Prostate gland (tissue), 2 donors: ENCODE measurements around the gene TUBGCP3. TPM values are rescaled to one million over a fixed set of nuclear protein-coding genes. Genes with fewer than 3 reads are reported as not detected.

Experiments used
- DNase-seq: peaks from one replicate; pipeline ENCODE4 v3.0.0-alpha.2; 2019; ENCODE audit warnings: low spot score
- H3K27ac ChIP-seq, 2 donors: fragments of 200-600 bp; sonication (generic); 2 replicates each; pipeline ENCODE4 v1.5.1; 2017 to 2019
- H3K27me3 ChIP-seq: fragments of 200-600 bp; sonication (generic); replicated peaks from 2 replicates; pipeline ENCODE4 v1.5.1; 2019; ENCODE audit not compliant: insufficient read depth
- H3K36me3 ChIP-seq, 2 donors: fragments of 200-600 bp; sonication (generic); 1 replicate in 1 of 2; 2 replicates in 1 of 2; pipeline versions ENCODE4 v1.5.1 to v1.8.1; 2017 to 2019
- H3K4me1 ChIP-seq: fragments of 200-600 bp; sonication (generic); replicated peaks from 2 replicates; pipeline ENCODE4 v1.5.1; 2019
- H3K4me3 ChIP-seq, 2 donors: fragments of 200-600 bp; sonication (generic); 2 replicates each; pipeline ENCODE4 v1.5.1; 2017 to 2019
- H3K9me3 ChIP-seq: fragments of 200-600 bp; sonication (generic); 2 replicates; pipeline ENCODE4 v1.5.1; 2017
- CTCF ChIP-seq, 4 experiments: fragments of 200-600 bp in 2 of 4; fragments of 450-650 bp in 2 of 4; sonication (generic) in 2 of 4; IDR thresholded peaks; 1 replicate in 3 of 4; 2 replicates in 1 of 4; pipeline ENCODE4 v1.5.1; 2016 to 2019; ENCODE audit warnings: antibody characterized with exemption in 4 of 4, mild to moderate bottlenecking in 2 of 4, moderate library complexity in 2 of 4
- POLR2A ChIP-seq: fragments of 450-650 bp; IDR thresholded peaks from one replicate; pipeline ENCODE4 v1.6.1; 2016; ENCODE audit warnings: antibody characterized with exemption, mild to moderate bottlenecking
- POLR2AphosphoS5 ChIP-seq: sonication (generic); formaldehyde crosslinking; IDR thresholded peaks from one replicate; pipeline ENCODE4 v1.6.1; 2017; ENCODE audit warnings: antibody characterized with exemption
- WGBS: methylation state at CpG from one replicate; pipeline ENCODE4 v1.1.5; 2018; 5-methylcytosine and 5-hydroxymethylcytosine counted together
- intact Hi-C: fragments of 100-400 bp; cut with DNase I; formaldehyde crosslinking; loops from one replicate; pipeline ENCODE4 v1.14.2; 2022
- total RNA-seq, 2 donors: library from RNA; depleted of rRNA; stranded (reverse); fragments of >200 nt; gene quantifications; one replicate each; pipeline ENCODE4 v1.1.0, GENCODE V29; 2016

TUBGCP3 gene
- total RNA-seq, 2 donors from 2014 or later = 19.7 to 37.5 TPM

GRCh38 chr13:112582263-112582662 is 5.7 kb downstream of the TUBGCP3 start:
- no peaks in the 10 kb centered on the region for H3K9me3 ChIP-seq
- TF ChIP-seq POLR2A (no peak), POLR2AphosphoS5 (no peak), CTCF (IDR thresholded peaks at IDR 0.05) (no peak)
- DNase-seq = no peak
- no peak overlapping the region for H3K4me3 ChIP-seq
- intact Hi-C loops = no loop called here
- WGBS = 88% methylated on average over 9 of the region's 9 CpGs
- no peaks in the 10 kb centered on the region for H3K27me3 ChIP-seq
- no peaks in the 10 kb centered on the region for H3K36me3 ChIP-seq
- H3K4me1 ChIP-seq = peaks cover 6% of the 10 kb centered on the region
- no peak overlapping the region for H3K27ac ChIP-seq

GRCh38 chr13:112580912-112581311 is 7.0 kb downstream of the TUBGCP3 start:
- WGBS = 76% methylated on average over 3 of the region's 3 CpGs
- H3K36me3 ChIP-seq = no peaks in the 10 kb centered on the region

GRCh38 chr13:112580211-112580610 is 7.7 kb downstream of the TUBGCP3 start:
- no peaks in the 10 kb centered on the region for H3K4me1 ChIP-seq
- no peaks in the 10 kb centered on the region for H3K36me3 ChIP-seq
- H3K4me3 ChIP-seq = no peak overlapping the region
- no peak for TF ChIP-seq POLR2AphosphoS5
- no peak for TF ChIP-seq CTCF (IDR thresholded peaks at IDR 0.05)
- TF ChIP-seq POLR2A = no peak
- 98% methylated on average over 2 of the region's 2 CpGs for WGBS
- H3K9me3 ChIP-seq = no peaks in the 10 kb centered on the region
- H3K27ac ChIP-seq = no peak overlapping the region
- no peak for DNase-seq
- H3K27me3 ChIP-seq = no peaks in the 10 kb centered on the region
- intact Hi-C loops = no loop called here

More at GRCh38 chr13:112580912-112581311, 7.0 kb downstream of the TUBGCP3 start:
- Histone ChIP-seq H3K27ac (no peak overlapping the region), H3K4me3 (no peak overlapping the region), H3K27me3 (no peaks in the 10 kb centered on the region), H3K9me3 (no peaks in the 10 kb centered on the region), H3K4me1 (no peaks in the 10 kb centered on the region)
- no peak for DNase-seq
- no peak for TF ChIP-seq CTCF (IDR thresholded peaks at IDR 0.05)
- no peak for TF ChIP-seq POLR2A
- no peak for TF ChIP-seq POLR2AphosphoS5
- intact Hi-C loops = no loop called here

- H3K4me3 ChIP-seq = no peak overlapping the region
- no peak for TF ChIP-seq CTCF (IDR thresholded peaks at IDR 0.05)
- TF ChIP-seq POLR2A = no peak
- TF ChIP-seq POLR2AphosphoS5 = no peak
- no peak overlapping the region for H3K27ac ChIP-seq
- H3K36me3 ChIP-seq = no peaks in the 10 kb centered on the region
- intact Hi-C loops = no loop called here
- no peaks in the 10 kb centered on the region for H3K9me3 ChIP-seq
- no peaks in the 10 kb centered on the region for H3K4me1 ChIP-seq
- no peak for DNase-seq
- WGBS = 96% methylated on average over 18 of the region's 18 CpGs
- no peaks in the 10 kb centered on the region for H3K27me3 ChIP-seq
These were observed 8.6 kb downstream of the TUBGCP3 start for GRCh38 chr13:112579310-112579843.

- Histone ChIP-seq H3K27ac (no peak overlapping the region), H3K36me3 (no peaks in the 10 kb centered on the region), H3K9me3 (no peaks in the 10 kb centered on the region), H3K4me3 (no peak overlapping the region), H3K4me1 (no peaks in the 10 kb centered on the region), H3K27me3 (no peaks in the 10 kb centered on the region)
- intact Hi-C loops = no loop called here
- TF ChIP-seq CTCF (IDR thresholded peaks at IDR 0.05) (no peak), POLR2A (no peak), POLR2AphosphoS5 (no peak)
- no peak for DNase-seq
These were observed 11.2 kb downstream of the TUBGCP3 start for GRCh38 chr13:112576768-112577167.
